ENCODE data around the gene CTSL. TPM values are rescaled to one million over a fixed set of nuclear protein-coding genes. Genes with fewer than 3 reads are reported as not detected.

The CTSL gene
- 66.3 TPM for total RNA-seq
- 10 to 100 TPM; 42.8 to 80.3 (median 50.7) TPM for polyA plus RNA-seq (ENCODE audit: insufficient read depth in 1 of 8, insufficient read length in 8 of 8, low replicate concordance in 1 of 8)
- long read RNA-seq, donor 1, partial matches to known transcripts, result 21 of 25 reads
- long read RNA-seq, donor 1, other reads (novel, unspliced or antisense), result 0 of 25 reads
- long read RNA-seq, donor 2, partial matches to known transcripts, result 6 of 8 reads
- long read RNA-seq, donor 2, other reads (novel, unspliced or antisense), result 0 of 8 reads
- long read RNA-seq, donor 3, transcript CTSL-203 (8 exons, 2,177 nt), result major isoform, 5 of 48 reads
- long read RNA-seq, donor 3, transcript CTSL-201 (8 exons, 1,436 nt), result major isoform, 5 of 48 reads
- long read RNA-seq, donor 3, partial matches to known transcripts, result 38 of 48 reads
- long read RNA-seq, donor 3, other reads (novel, unspliced or antisense), result 0 of 48 reads
- long read RNA-seq, donor 4, transcript CTSL-201 (8 exons, 1,436 nt), result major isoform, 6 of 26 reads
- long read RNA-seq, donor 4, partial matches to known transcripts, result 16 of 26 reads
- long read RNA-seq, donor 4, other reads (novel, unspliced or antisense), result 0 of 26 reads
- long read RNA-seq, donor 5, transcript CTSL-201 (8 exons, 1,436 nt), result major isoform, 21 of 179 reads
- long read RNA-seq, donor 5, transcript CTSL-203 (8 exons, 2,177 nt), result minor isoform, 17 of 179 reads
- long read RNA-seq, donor 5, partial matches to known transcripts, result 126 of 179 reads
- long read RNA-seq, donor 5, other reads (novel, unspliced or antisense), result 14 of 179 reads
- long read RNA-seq, donor 6, transcript CTSL-203 (8 exons, 2,177 nt), result minor isoform, 7 of 92 reads
- long read RNA-seq, donor 6, transcript CTSL-201 (8 exons, 1,436 nt), result major isoform, 9 of 92 reads
- long read RNA-seq, donor 6, partial matches to known transcripts, result 67 of 92 reads
- long read RNA-seq, donor 6, other reads (novel, unspliced or antisense), result 9 of 92 reads
- long read RNA-seq, donor 7, transcript CTSL-203 (8 exons, 2,177 nt), result major isoform, 9 of 80 reads
- long read RNA-seq, donor 7, transcript CTSL-201 (8 exons, 1,436 nt), result minor isoform, 7 of 80 reads
- long read RNA-seq, donor 7, partial matches to known transcripts, result 64 of 80 reads
- long read RNA-seq, donor 7, other reads (novel, unspliced or antisense), result 0 of 80 reads
- long read RNA-seq, donor 8, transcript CTSL-201 (8 exons, 1,436 nt), result major isoform, 7 of 18 reads
- long read RNA-seq, donor 8, partial matches to known transcripts, result 7 of 18 reads
- long read RNA-seq, donor 8, other reads (novel, unspliced or antisense), result 0 of 18 reads
- long read RNA-seq, donor 9, partial matches to known transcripts, result 32 of 38 reads
- long read RNA-seq, donor 9, other reads (novel, unspliced or antisense), result 0 of 38 reads
- long read RNA-seq, donor 10, transcript CTSL-203 (8 exons, 2,177 nt), result major isoform, 6 of 48 reads
- long read RNA-seq, donor 10, partial matches to known transcripts, result 33 of 48 reads
- long read RNA-seq, donor 10, other reads (novel, unspliced or antisense), result 5 of 48 reads
- long read RNA-seq, donor 11, transcript CTSL-203 (8 exons, 2,177 nt), result major isoform, 11 of 16 reads
- long read RNA-seq, donor 11, transcript CTSL-201 (8 exons, 1,436 nt), result minor isoform, 5 of 16 reads
- long read RNA-seq, donor 11, partial matches to known transcripts, result 0 of 16 reads
- long read RNA-seq, donor 11, other reads (novel, unspliced or antisense), result 0 of 16 reads

DNA sequence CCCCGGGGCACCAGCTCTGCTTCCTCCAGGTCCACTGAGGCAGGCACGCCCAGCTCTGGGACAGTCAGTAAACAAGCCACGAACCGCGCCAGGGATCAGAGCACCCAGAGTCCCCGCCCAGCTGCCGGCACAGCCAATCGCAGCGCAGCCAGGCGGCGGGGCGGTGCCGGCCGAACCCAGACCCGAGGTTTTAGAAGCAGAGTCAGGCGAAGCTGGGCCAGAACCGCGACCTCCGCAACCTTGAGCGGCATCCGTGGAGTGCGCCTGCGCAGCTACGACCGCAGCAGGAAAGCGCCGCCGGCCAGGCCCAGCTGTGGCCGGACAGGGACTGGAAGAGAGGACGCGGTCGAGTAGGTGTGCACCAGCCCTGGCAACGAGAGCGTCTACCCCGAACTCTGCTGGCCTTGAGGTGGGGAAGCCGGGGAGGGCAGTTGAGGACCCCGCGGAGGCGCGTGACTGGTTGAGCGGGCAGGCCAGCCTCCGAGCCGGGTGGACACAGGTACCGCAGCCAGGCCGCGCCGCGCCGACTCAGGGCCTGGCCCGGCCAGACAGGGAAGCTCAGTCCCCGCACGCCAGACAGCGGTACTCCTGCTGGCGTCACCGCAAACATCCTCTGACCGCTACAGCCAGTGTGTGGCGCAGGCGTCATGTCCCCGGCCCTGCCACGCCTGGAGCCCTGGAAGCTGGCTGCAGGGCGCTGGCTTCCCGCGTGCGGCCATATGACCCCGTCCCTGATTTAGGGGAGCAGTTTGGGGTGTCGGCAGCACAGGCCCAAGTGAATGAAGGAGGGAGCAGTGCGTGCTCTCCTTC lies at the start of gene CTSL:
CTSL (plus strand) TSS at position 220 of the 810 bp plus-strand sequence. CDS start 1,485 bp downstream, outside the sequence.
- under 1% methylated on average over 67 of the region's 67 CpGs for WGBS (ENCODE audit: insufficient coverage)
- peaks cover 16% of the 10 kb centered on the region for H3K4me1 ChIP-seq (ENCODE audit: control insufficient read depth, insufficient read depth, low read length)

DNA sequence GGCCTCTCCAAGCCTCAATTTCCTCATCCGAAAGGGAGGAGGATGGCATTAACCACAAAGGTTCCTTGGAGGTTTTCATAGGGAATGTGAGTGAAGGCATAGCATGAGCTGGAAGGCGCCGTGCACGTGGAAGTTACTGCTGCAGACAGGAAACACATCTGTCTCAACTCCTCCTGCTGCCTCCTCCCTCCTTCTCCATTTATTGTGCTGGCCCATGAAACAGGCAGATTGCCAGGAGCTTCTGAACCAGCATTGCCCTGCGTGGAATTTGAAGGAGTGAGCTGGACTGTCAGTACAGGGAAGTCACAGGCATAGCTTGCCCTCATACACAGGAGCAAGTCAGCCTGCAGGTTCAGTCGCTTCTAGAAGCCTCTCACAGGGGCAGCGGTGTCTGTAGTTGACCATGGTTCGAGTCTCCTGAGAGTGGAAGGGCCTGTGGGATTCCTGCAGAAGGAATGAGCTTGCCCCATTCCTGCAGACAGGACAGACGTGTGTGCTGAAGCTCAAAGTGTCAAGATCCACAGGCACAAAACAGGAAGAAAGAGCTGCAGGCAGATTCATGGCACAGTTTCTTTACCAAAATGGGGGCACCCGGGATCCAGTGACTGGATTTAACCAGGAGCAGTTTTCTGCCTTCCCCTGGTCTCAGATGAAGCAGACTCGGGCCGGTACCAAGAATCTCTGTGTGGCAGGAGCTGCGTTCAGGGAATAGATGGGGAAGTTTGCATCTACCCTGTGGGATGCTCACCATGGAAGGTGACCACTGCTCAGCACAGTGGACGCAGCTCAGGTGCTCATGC lies 48.7 kb upstream of the CTSL start:
- no peaks in the 10 kb centered on the region for H3K9me3 ChIP-seq (replicated peaks; ENCODE audit: control insufficient read depth, low read depth, low read length)
- no peaks in the 10 kb centered on the region for H3K4me1 ChIP-seq (ENCODE audit: control insufficient read depth, insufficient read depth, low read length)
- H3K36me3 ChIP-seq (ENCODE audit: control insufficient read depth, insufficient read depth, low read length), result peaks cover 12% of the 10 kb centered on the region
- 81% methylated on average over 10 of the region's 14 CpGs for WGBS (ENCODE audit: insufficient coverage)
- DNase-seq, result peak; percentile 66
- no peak overlapping the region for H3K4me3 ChIP-seq (ENCODE audit: low read length)
- no peak overlapping the region for H3K27ac ChIP-seq (ENCODE audit: low read length)
- H3K27me3 ChIP-seq (ENCODE audit: control insufficient read depth, insufficient read depth, low read length), result no peaks in the 10 kb centered on the region

More for the DNA sequence above, at the start of gene CTSL:
- DNase-seq, result peak; percentile 92
- peak within 1 kb of the TSS; percentile 94 for H3K27ac ChIP-seq (ENCODE audit: low read length)
- H3K4me3 ChIP-seq (ENCODE audit: low read length), result peak within 1 kb of the TSS; percentile 84
- peaks cover 22% of the 10 kb centered on the region for H3K36me3 ChIP-seq (ENCODE audit: control insufficient read depth, insufficient read depth, low read length)
- H3K9me3 ChIP-seq (replicated peaks; ENCODE audit: control insufficient read depth, low read depth, low read length), result no peaks in the 10 kb centered on the region
- H3K27me3 ChIP-seq (ENCODE audit: control insufficient read depth, insufficient read depth, low read length), result peaks cover 4% of the 10 kb centered on the region

DNA sequence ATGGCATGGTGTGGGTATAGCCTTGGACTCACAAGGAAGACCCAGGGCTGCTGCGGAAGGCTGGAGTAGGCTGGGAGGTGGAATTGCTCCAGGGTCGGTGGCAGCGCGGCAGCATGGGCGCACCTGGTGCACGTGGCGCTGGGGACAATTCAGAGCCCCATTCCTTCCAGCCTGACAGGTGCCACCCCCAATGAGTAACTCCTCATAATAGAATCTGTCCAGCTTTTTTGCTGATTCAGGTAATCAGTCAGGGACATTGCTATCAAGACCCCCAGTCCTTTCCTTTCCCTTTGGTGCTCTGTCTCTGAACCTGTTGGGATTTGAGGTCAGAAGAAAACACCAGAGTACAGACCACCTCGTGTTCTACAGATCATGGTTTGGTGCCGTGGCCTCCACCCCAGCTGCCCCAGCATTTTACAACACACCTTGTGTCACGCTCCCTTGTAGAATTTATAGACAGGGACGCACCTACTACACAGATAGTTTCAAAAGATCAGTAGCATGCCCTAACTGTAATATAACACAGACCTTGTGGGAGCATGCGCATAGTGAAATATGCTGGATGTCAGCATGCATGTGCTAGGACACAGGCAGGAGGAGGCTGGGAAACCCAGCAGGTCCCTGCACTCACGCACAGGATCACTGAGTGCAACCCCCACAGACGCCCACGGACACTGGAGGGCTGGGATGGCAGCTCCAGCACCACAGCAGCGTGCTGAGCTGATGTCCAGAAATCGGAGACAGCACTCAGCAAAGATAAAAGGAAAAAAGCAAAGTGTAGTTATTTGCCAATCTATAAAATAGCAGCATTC lies 47.9 kb upstream of the CTSL start:
- 84% methylated on average over 10 of the region's 17 CpGs for WGBS (ENCODE audit: insufficient coverage)
- no peak overlapping the region for H3K27ac ChIP-seq (ENCODE audit: low read length)
- DNase-seq, result no peak
- no peaks in the 10 kb centered on the region for H3K4me1 ChIP-seq (ENCODE audit: control insufficient read depth, insufficient read depth, low read length)
- H3K36me3 ChIP-seq (ENCODE audit: control insufficient read depth, insufficient read depth, low read length), result peaks cover 16% of the 10 kb centered on the region
- no peak overlapping the region for H3K4me3 ChIP-seq (ENCODE audit: low read length)
- H3K9me3 ChIP-seq (replicated peaks; ENCODE audit: control insufficient read depth, low read depth, low read length), result no peaks in the 10 kb centered on the region
- no peaks in the 10 kb centered on the region for H3K27me3 ChIP-seq (ENCODE audit: control insufficient read depth, insufficient read depth, low read length)

DNA sequence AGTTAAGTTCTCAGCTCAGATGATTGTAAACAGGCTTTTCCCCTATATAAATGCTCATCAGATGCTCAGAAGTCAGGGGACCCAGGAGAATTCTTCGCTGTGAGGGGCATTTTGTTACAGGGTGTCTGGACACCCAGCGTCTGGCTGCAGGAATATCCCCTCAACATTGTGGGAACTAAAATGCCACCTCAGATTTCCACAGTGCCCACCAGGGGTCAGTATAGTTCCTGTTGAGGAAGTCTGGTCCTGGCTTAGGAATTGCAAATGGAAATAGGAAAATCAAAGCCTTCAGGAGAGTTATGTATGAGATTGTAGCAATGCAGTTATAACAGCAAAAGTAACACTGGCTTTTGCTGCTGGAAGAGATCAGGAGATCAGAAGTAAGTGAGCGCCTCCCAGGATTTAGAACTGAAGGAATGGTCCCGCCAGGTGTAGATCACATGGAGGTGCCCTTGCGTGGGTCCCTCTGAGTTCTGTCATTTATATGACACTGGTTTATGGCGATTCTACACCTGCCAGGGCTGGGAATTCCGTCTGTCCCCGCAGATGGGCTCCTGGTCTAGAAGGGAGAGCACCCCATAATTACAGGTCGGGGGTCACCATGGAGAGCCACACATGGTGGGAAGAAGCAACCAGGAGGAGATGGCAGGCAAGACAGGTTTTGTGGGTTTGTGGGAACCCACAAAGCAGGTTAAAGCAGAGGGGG lies 47.1 kb upstream of the CTSL start:
- Histone ChIP-seq H3K36me3 (ENCODE audit: control insufficient read depth, insufficient read depth, low read length) (peaks cover 20% of the 10 kb centered on the region), H3K4me1 (ENCODE audit: control insufficient read depth, insufficient read depth, low read length) (no peaks in the 10 kb centered on the region), H3K27me3 (ENCODE audit: control insufficient read depth, insufficient read depth, low read length) (no peaks in the 10 kb centered on the region), H3K4me3 (ENCODE audit: low read length) (no peak overlapping the region), H3K9me3 (replicated peaks; ENCODE audit: control insufficient read depth, low read depth, low read length) (no peaks in the 10 kb centered on the region), H3K27ac (ENCODE audit: low read length) (no peak overlapping the region)
- DNase-seq, result peak; percentile 88
- WGBS (ENCODE audit: insufficient coverage), result 85% methylated on average over 4 of the region's 9 CpGs

DNA sequence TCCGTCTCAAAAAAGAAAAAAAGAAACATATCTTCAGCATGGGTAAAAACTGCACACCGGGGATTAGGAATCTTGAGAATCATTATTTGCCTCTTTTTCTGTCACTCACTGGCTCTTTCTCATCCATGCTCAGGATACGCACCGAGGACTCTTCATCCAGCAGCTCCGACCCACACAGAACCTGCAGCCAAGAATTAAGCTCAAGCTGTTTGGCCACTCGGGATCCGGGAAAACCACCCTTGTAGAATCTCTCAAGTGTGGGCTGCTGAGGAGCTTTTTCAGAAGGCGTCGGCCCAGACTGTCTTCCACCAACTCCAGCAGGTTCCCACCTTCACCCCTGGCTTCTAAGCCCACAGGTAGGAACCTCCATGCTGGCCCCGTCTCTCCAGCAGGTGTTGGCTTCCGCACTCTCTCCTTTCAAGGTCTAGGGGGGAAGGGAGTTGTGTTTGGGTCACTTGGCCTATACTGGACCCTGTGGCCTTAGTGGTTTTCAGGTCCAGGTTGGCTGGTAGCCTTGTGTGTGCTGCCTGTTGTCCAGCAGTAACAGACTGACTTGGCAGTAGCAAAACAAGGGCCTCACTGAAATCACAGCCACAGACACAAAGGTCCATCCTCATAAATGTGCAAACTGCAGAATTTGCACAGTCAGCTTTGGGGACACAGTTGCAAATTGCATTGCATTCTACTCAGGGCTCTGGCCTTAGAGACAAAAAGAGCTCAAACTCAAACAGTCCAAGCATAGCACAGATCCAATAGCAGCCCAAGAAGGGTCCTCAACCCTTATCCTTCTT lies 44.5 kb upstream of the CTSL start:
- no peak for DNase-seq
- H3K4me3 ChIP-seq (ENCODE audit: low read length), result no peak overlapping the region
- no peaks in the 10 kb centered on the region for H3K27me3 ChIP-seq (ENCODE audit: control insufficient read depth, insufficient read depth, low read length)
- H3K9me3 ChIP-seq (replicated peaks; ENCODE audit: control insufficient read depth, low read depth, low read length), result no peaks in the 10 kb centered on the region
- 86% methylated on average over 8 of the region's 11 CpGs for WGBS (ENCODE audit: insufficient coverage)
- no peak overlapping the region for H3K27ac ChIP-seq (ENCODE audit: low read length)
- H3K4me1 ChIP-seq (ENCODE audit: control insufficient read depth, insufficient read depth, low read length), result no peaks in the 10 kb centered on the region
- H3K36me3 ChIP-seq (ENCODE audit: control insufficient read depth, insufficient read depth, low read length), result peaks cover 26% of the 10 kb centered on the region

DNA sequence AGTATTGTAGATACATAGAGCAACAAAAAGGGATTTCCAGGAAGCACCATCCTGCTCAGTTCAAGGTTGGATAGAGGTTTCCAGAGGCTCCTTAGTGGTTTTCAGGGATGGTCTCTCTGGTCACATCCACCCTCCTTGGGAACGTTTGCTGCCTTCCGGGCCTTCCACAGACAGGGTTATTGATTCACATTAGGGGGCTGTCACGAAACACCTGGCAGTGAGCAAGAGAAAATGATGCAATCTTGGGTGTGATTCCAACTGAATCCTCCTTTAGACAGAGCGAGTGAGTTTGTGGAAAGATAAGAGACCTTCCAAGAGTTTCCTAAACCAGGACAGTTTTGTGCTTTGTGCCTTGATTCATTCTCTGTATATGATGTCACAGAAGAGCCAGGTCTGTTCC lies 43.8 kb upstream of the CTSL start:
- Histone ChIP-seq H3K36me3 (ENCODE audit: control insufficient read depth, insufficient read depth, low read length) (peaks cover 29% of the 10 kb centered on the region), H3K27ac (ENCODE audit: low read length) (no peak overlapping the region), H3K9me3 (replicated peaks; ENCODE audit: control insufficient read depth, low read depth, low read length) (no peaks in the 10 kb centered on the region), H3K4me3 (ENCODE audit: low read length) (no peak overlapping the region), H3K4me1 (ENCODE audit: control insufficient read depth, insufficient read depth, low read length) (no peaks in the 10 kb centered on the region), H3K27me3 (ENCODE audit: control insufficient read depth, insufficient read depth, low read length) (no peaks in the 10 kb centered on the region)
- DNase-seq, result no peak
- 41% methylated on average over 3 of the region's 4 CpGs for WGBS (ENCODE audit: insufficient coverage)

DNA sequence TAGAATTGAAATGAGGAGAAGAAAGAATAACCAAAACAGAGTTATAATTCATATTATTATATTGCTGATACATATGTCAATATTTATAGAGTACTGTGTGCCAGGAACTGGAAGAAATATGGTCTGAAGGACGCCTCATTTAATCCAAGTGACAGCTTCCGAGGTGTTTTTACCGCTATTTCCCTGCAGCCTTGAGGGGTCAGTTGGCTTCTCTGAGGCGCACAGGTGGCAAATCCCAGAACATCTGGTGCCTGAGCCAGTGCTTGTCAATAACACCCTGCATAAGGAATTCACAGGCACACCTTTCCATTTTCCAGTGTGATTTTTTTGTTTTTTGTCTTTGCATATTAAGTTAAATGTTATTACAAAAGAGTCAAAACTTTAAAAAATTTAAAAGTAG lies 43.3 kb upstream of the CTSL start:
- Histone ChIP-seq H3K4me1 (ENCODE audit: control insufficient read depth, insufficient read depth, low read length) (no peaks in the 10 kb centered on the region), H3K36me3 (ENCODE audit: control insufficient read depth, insufficient read depth, low read length) (peaks cover 29% of the 10 kb centered on the region), H3K9me3 (replicated peaks; ENCODE audit: control insufficient read depth, low read depth, low read length) (no peaks in the 10 kb centered on the region), H3K27me3 (ENCODE audit: control insufficient read depth, insufficient read depth, low read length) (no peaks in the 10 kb centered on the region), H3K4me3 (ENCODE audit: low read length) (no peak overlapping the region), H3K27ac (ENCODE audit: low read length) (no peak overlapping the region)
- DNase-seq, result no peak
- 56% methylated on average over 4 of the region's 4 CpGs for WGBS (ENCODE audit: insufficient coverage)

All from muscle of leg (tissue), 16 donors.